Choroid plexus epithelial cell (primary cell): Measurements from ENCODE around the gene MARK2.

Experiments
- DNase-seq: peaks from one replicate; pipeline ENCODE4 v3.0.0-alpha.2; 2010; ENCODE audit warnings: low read depth
- H3K4me3 ChIP-seq: 2 replicates; pipeline ENCODE4 v1.5.1; 2011; ENCODE audit warnings: low read depth, mild to moderate bottlenecking, control low read depth, low read length, moderate library complexity
- TF ChIP-seq, protein P1 (sequence below): conservative IDR thresholded peaks from 2 replicates; pipeline ENCODE4 v1.5.1; 2011; ENCODE audit warnings: low read depth, mild to moderate bottlenecking, control low read depth, inconsistent platforms, low read length, moderate library complexity

The MARK2 gene

DNA sequence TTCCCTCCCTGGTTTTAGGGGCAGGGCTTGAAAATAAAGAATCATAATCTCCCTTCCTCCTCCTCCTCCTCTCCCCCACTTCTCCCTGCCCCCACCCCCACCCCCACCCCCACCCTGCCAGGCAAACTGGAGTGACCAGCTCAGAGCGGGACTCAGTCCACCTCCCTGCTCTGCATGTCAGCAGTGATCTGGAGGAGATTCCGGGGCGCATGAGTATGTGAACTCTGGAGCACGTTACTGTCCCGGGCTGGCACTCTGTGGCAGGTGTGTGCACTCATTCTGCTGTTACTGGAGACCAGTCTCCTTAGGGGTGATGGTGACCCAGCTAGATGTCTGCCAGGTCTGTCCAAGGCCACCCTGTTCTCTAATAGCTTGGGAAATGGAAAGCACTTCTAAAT, 33.9 kb downstream of the MARK2 start:
- no peak overlapping the region for H3K4me3 ChIP-seq
- DNase-seq, result no peak
- TF ChIP-seq, protein P1, sequence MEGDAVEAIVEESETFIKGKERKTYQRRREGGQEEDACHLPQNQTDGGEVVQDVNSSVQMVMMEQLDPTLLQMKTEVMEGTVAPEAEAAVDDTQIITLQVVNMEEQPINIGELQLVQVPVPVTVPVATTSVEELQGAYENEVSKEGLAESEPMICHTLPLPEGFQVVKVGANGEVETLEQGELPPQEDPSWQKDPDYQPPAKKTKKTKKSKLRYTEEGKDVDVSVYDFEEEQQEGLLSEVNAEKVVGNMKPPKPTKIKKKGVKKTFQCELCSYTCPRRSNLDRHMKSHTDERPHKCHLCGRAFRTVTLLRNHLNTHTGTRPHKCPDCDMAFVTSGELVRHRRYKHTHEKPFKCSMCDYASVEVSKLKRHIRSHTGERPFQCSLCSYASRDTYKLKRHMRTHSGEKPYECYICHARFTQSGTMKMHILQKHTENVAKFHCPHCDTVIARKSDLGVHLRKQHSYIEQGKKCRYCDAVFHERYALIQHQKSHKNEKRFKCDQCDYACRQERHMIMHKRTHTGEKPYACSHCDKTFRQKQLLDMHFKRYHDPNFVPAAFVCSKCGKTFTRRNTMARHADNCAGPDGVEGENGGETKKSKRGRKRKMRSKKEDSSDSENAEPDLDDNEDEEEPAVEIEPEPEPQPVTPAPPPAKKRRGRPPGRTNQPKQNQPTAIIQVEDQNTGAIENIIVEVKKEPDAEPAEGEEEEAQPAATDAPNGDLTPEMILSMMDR, result no peak

DNA sequence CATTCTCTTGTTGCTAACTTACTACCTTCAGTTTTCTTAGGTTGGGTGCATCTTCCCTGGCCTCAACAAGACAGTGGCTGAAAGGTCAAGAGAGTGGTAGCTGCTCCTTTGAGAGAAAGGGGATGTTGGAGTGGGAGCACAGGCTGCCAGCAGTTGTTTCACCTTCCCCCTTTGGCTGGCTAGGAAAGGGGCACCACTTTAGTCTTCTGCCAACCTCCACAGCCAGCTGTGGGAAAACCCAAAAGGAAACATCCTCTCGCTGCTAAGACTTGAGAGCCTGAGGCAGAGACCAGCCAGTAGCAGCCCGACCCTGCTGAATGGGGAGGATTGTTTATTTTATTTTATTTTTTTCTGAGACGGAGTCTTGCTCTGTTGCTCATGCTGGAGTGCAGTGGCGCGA, 34.4 kb downstream of the MARK2 start:
- TF ChIP-seq, protein P1, result no peak
- DNase-seq, result no peak
- H3K4me3 ChIP-seq, result no peak overlapping the region

DNA sequence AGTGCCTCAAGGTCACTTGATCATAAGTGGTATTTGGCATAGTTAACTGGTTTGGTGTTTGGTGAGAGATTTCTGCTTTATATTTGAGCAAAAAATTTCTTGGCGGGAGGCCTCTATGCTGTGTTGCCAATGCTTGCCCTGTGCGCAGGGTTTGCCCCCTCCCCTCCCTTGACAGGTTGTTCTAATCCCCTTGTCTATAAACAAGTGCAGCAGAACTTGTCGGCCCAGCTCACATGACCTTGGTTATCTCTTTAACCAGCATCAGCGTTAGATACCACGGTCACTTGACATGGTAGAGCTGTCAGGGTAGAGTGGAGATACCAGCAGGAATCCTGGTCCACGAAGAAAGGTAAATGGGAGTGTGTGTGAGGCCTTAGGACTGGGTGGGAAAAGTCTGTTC, 35.6 kb downstream of the MARK2 start:
- DNase-seq, result no peak
- H3K4me3 ChIP-seq, result no peak overlapping the region
- TF ChIP-seq, protein P1, result no peak

DNA sequence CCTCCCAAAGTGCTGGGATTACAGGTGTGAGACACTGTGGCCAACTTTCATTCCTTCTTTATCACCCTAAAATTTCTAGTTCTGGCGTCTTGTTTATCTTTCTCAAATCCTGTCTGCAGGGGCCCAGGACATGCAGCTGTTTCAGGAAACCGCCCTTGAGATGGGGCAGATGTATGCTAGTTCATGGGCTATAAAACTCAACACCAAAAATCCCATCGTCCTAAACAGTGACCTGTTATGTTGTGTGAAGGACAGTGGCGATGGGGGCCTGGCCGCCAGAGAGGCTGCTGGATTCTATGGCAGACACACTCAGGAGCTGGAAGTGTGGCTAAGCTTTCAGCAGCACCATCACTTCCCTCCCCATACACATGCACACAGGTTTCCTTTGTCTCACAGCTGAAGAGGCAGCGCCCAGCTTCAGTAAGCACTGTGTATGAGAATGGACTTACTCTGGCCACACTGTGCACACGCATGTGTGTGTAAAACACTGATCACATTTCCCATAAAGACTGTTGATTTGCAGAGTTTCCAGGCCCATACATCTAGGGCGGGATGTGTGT, 36.7 kb downstream of the MARK2 start:
- H3K4me3 ChIP-seq, result no peak overlapping the region
- TF ChIP-seq, protein P1, result no peak
- DNase-seq, result no peak

DNA sequence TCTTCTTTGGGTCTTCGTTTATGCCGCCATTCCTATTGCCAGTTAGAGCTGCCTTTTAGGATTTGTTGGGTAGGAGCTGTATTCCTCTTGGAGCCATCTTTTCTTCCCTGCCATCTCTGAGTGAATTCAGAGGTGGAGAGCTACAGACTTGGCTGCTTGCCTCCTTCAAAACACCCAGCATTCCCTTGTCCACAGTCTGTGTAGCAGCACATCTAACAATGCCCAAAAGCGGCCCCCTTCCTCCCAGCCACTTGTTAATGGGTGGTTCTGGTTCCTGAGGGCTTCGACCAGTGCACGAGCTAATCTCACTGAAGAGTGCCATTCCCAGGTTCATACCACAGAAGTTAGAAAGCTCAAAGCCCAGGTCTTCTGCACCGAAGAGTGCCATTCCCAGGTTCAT, 37.7 kb downstream of the MARK2 start:
- DNase-seq, result no peak
- TF ChIP-seq, protein P1, result no peak

DNA sequence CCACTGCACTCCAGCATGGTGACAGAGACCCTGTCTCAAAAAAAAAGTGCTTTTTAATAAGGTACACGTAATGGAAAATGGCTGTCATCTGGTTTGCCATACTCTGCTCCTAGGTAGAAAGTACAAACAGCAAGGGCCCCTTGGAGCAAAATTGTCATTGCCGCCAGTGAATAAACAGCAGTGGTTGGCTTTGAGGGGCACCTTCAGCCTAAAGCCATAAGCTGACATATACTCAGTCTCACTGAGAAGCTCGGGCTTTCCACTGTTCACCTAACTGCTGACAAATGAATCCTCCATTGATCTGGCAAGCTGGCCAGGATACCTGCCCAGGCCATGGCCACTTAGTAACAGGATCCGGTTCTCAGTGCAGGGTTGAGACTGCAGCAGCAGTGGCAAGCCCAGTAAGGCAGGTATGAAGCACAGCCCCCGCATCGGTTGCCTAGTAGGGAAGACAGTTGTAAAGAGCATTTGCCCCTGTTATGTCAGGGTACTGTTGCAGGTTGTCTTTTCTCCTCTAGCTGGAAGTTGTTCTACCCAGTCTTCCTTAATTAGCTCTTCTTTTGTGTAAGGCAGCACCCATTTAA, 38.8 kb downstream of the MARK2 start:
- no peak overlapping the region for H3K4me3 ChIP-seq
- TF ChIP-seq, protein P1, result no peak
- DNase-seq, result no peak

More for the DNA sequence above, 37.7 kb downstream of the MARK2 start:
- H3K4me3 ChIP-seq, result no peak overlapping the region
